ENCODE results near the gene PEAK3.

The PEAK3 gene

GRCh38 chr19:2236314-2237050, 45.5 kb downstream of the PEAK3 start, which contains the start of the genes PLEKHJ1 and SF3A2:
PLEKHJ1 (minus strand) TSS chr19:2236329; CDS start chr19:2236248, 81 bp downstream.
SF3A2 (plus strand) TSS chr19:2236824; CDS start chr19:2243419, 6,595 bp downstream.
- peak; percentile 97 for DNase-seq

GRCh38 chr19:2236064-2236313, 46.0 kb downstream of the PEAK3 start:
- DNase-seq, result no peak

- DNase-seq, result peak; percentile 80 to 85
Measured at GRCh38 chr19:2235381-2236063, 46.5 kb downstream of the PEAK3 start.

- no peak for DNase-seq
Measured at GRCh38 chr19:2234996-2235380, 47.0 kb downstream of the PEAK3 start.

- no peak for DNase-seq
Measured at GRCh38 chr19:2233601-2234280, 48.2 kb downstream of the PEAK3 start.

- no peak for DNase-seq
Measured at GRCh38 chr19:2232286-2233151, 49.5 kb downstream of the PEAK3 start.

GRCh38 chr19:2231621-2232221, 50.3 kb downstream of the PEAK3 start:
- DNase-seq, result no peak

GRCh38 chr19:2230807-2231533, 51.0 kb downstream of the PEAK3 start:
- no peak for DNase-seq

GRCh38 chr19:2230033-2230531, 51.9 kb downstream of the PEAK3 start:
- DNase-seq, result no peak

- DNase-seq, result no peak
Measured at GRCh38 chr19:2229103-2230032, 52.6 kb downstream of the PEAK3 start.

- no peak for DNase-seq
Measured at GRCh38 chr19:2228157-2229030, 53.6 kb downstream of the PEAK3 start.

GRCh38 chr19:2227415-2228156, 54.4 kb downstream of the PEAK3 start:
- no peak for DNase-seq

GRCh38 chr19:2226840-2227360, 55.1 kb downstream of the PEAK3 start:
- no peak for DNase-seq

- no peak for DNase-seq
Measured at GRCh38 chr19:2226051-2226839, 55.7 kb downstream of the PEAK3 start.

- no peak for DNase-seq
Measured at GRCh38 chr19:2225415-2226050, 56.4 kb downstream of the PEAK3 start.

- DNase-seq, result no peak
Measured at GRCh38 chr19:2224754-2225349, 57.1 kb downstream of the PEAK3 start.
